Large intestine (tissue), 3 donors: ENCODE measurements around the gene RRP15. TPM values are rescaled to one million over a fixed set of nuclear protein-coding genes. Genes with fewer than 3 reads are reported as not detected.

Experiments used
- DNase-seq, 2 donors: peaks; one replicate each; pipeline versions ENCODE4 v3.0.0 to v3.0.0-alpha.2; 2013
- H3K27ac ChIP-seq: one replicate; pipeline ENCODE4 v1.5.1; 2013; ENCODE audit warnings: low read length
- H3K27me3 ChIP-seq: 2 replicates; pipeline ENCODE4 v1.6.1; 2013; ENCODE audit warnings: low read length; ENCODE audit not compliant: control insufficient read depth, insufficient read depth
- H3K36me3 ChIP-seq: 2 replicates; pipeline ENCODE4 v1.6.1; 2013; ENCODE audit warnings: low read length; ENCODE audit not compliant: control insufficient read depth, insufficient read depth
- H3K4me1 ChIP-seq: one replicate; pipeline ENCODE4 v1.6.1; 2013; ENCODE audit warnings: low read length; ENCODE audit not compliant: control insufficient read depth, insufficient read depth
- H3K4me3 ChIP-seq: one replicate; pipeline ENCODE4 v1.5.1; 2013; ENCODE audit warnings: low read length
- H3K9me3 ChIP-seq: one replicate; pipeline ENCODE4 v1.6.1; 2013; ENCODE audit warnings: mild to moderate bottlenecking, low read depth, low read length, moderate library complexity; ENCODE audit not compliant: control insufficient read depth
- WGBS: methylation state at CpG from one replicate; pipeline ENCODE4 v1.1.5; 2013; ENCODE audit warnings: low lambda C conversion rate; ENCODE audit not compliant: insufficient coverage; 5-methylcytosine and 5-hydroxymethylcytosine counted together
- polyA plus RNA-seq: library from polyadenylated mRNA; unstranded; fragments of 120-200 nt; gene quantifications from one replicate; pipeline ENCODE4 v1.2.1, GENCODE V29; 2013

RRP15 gene
- polyA plus RNA-seq, 1 donor, result 12.0 TPM

DNA sequence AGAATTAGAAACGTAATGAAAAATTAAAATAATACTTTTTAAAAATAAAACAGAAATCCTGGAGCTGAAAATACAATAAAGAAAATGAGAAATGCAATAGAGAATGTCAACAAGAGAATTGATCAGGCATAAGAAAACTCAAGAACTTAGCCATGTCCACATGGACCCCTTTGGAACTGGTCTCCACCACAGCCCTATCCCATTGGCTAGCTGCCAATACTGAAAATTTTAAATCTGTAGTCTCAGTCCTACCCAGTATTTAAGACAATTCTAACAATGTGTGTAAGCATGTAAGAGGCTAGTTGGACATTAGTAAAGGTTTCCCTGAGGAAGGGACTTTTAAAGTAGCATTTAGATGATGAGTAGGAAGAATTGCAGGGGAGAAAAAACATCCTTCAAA is 25.8 kb upstream of the RRP15 start:
- Histone ChIP-seq H3K27ac (no peak overlapping the region), H3K27me3 (no peaks in the 10 kb centered on the region), H3K36me3 (no peaks in the 10 kb centered on the region), H3K4me1 (no peaks in the 10 kb centered on the region), H3K9me3 (peaks cover 5% of the 10 kb centered on the region), H3K4me3 (no peak overlapping the region)
- WGBS, result 75% methylated on average over 1 of the region's 1 CpG
- DNase-seq, result no peak

DNA sequence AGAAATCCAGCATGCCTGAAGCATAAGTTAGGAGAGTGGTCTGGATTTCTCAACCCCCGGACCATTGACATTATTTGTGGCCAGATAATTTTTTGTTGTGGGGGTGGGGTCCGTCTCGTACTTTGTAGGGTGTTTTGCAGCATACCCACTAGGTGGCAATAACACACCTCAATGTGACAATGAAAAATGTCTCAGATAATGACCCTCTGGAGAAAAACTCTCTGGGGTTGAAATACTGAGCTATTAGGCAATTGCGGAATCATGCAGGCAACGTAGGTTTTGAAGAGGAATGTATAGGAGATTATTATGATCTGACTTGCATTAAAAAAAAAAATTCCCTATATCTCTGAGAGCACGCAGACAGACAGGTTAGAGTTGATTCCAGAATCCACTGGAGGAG is 25.3 kb upstream of the RRP15 start:
- H3K4me3 ChIP-seq, result no peak overlapping the region
- H3K27me3 ChIP-seq, result no peaks in the 10 kb centered on the region
- no peaks in the 10 kb centered on the region for H3K4me1 ChIP-seq
- H3K27ac ChIP-seq, result no peak overlapping the region
- H3K36me3 ChIP-seq, result no peaks in the 10 kb centered on the region
- peaks cover 5% of the 10 kb centered on the region for H3K9me3 ChIP-seq
- no peak for DNase-seq
- 80% methylated on average over 1 of the region's 6 CpGs for WGBS

DNA sequence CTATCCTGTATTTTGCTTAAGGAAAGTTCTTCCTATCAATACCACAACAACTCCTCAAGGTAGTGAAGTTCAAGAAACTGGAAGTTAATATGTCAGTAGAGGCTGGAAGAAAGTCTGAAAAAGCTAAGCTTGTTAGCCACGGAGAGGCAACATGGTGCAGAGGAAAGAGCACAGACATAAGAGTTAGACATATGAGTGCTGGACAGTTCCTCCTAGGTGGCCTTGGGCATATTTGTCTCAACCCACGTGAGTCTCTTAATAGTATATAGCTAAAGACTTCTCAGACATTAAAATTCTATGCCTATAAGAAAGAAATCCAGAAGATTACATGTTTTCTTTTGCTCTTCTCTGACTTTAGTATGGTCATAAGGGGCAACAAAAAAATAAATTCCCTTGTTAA is 22.8 kb upstream of the RRP15 start:
- Histone ChIP-seq H3K27me3 (no peaks in the 10 kb centered on the region), H3K36me3 (no peaks in the 10 kb centered on the region), H3K4me1 (no peaks in the 10 kb centered on the region), H3K27ac (no peak overlapping the region), H3K4me3 (no peak overlapping the region), H3K9me3 (peaks cover 5% of the 10 kb centered on the region)
- no CpG with 5 or more reads among the region's 2 CpGs for WGBS
- DNase-seq, result no peak

DNA sequence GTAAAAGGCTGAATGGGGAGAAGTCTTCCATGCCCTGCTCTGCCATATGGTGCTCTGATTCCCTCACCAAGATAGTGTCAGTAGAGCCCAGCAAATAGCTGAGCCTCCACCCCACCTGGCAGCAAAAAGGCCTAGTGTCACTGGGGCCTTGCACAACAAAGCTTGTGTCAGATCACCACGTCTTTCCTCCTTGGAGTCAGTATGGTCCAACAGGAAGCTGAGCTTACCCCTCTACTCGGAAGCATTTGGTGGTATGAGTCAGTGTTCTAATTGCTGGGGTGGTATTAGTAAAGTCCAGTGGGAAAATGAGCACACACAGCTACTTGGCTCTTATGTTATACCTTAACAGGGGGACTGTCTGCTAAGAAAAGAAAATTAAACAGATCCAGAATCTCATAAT is 18.7 kb upstream of the RRP15 start:
- no peaks in the 10 kb centered on the region for H3K4me1 ChIP-seq
- 100% methylated on average over 1 of the region's 2 CpGs for WGBS

DNA sequence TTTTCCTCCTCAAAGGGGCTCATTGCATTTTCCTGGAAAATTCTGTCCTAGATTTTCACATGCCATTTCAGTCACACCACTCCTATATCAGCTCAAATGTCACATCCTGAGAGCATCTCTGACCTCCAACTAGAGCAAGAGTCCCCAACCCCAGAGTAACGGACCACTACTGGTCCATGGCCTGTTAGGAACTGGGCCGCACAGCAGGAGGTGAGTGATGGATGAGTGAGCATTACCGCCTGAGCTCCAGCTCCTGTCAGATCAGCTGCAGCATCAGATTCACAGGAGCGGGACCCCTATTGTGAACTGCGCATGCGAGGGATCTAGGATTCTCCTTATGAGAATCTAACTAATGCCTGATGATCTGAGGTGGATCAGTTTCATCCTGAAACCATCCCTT is 12.7 kb upstream of the RRP15 start:
- no peaks in the 10 kb centered on the region for H3K27me3 ChIP-seq
- no peaks in the 10 kb centered on the region for H3K36me3 ChIP-seq
- H3K4me3 ChIP-seq, result no peak overlapping the region
- H3K27ac ChIP-seq, result no peak overlapping the region
- no CpG with 5 or more reads among the region's 6 CpGs for WGBS
- H3K4me1 ChIP-seq, result peaks cover 9% of the 10 kb centered on the region
- DNase-seq, result no peak
- no peaks in the 10 kb centered on the region for H3K9me3 ChIP-seq

More for the DNA sequence above, 18.7 kb upstream of the RRP15 start:
- Histone ChIP-seq H3K4me3 (no peak overlapping the region), H3K36me3 (no peaks in the 10 kb centered on the region), H3K27ac (no peak overlapping the region), H3K27me3 (no peaks in the 10 kb centered on the region), H3K9me3 (no peaks in the 10 kb centered on the region)
- DNase-seq, result no peak

DNA sequence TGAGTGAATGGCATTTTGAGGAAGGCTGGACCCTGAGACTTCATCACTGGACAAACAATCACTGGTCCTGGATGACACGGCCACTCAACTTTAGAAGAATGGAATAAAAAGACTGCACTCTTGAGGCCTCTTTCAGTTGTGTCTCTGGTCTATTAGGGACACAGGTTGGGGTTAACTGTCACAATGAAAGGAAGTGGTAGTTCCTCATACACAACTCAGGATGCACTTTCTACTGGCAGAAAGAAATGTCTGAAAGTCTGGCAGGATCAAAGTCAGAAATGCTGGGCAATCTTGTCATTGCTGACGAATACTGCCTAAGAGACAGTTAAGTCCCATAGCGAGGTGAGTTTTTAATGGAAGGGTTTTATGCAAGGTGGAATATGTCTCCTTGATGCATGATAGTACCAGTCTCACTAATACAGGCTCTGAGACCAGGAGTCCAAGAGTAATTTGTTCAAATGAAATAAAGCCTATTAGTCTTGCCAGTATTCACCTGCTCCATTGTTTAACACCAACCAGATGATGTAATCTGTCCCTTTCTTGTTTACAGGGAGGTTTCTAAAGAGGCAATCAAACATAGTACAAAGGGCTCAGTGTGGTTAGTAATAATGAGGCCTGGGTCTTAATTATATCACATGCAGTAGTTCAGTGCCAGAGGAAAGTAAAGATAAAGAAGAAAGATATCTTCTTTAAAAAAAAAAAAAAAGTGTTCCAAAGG is 11.2 kb upstream of the RRP15 start:
- Histone ChIP-seq H3K9me3 (no peaks in the 10 kb centered on the region), H3K27ac (peak overlapping the region; percentile 45), H3K4me3 (no peak overlapping the region), H3K4me1 (peaks cover 9% of the 10 kb centered on the region), H3K27me3 (peaks cover 2% of the 10 kb centered on the region), H3K36me3 (no peaks in the 10 kb centered on the region)
- DNase-seq, result peak; percentile 48 to 83
- 20% methylated on average over 1 of the region's 3 CpGs for WGBS

DNA sequence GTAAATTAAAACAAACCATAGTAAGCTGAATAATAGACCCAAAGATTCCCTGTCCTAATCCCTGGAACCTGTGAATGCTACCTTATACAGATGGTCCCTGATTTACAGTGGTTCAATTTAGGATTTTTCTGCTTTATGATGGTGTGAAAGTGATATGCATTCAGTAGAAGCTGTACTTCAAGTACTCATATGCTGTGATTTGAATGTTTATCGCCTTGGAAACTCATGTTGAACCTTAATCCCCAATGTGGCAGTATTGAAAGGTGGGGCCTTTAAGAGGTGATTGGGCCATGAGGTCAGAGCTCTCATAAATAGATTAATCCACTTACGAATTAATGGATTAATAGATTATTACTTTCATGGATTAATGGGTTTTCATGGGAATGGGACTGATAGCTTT is 10.6 kb upstream of the RRP15 start:
- Histone ChIP-seq H3K9me3 (no peaks in the 10 kb centered on the region), H3K27ac (peak overlapping the region; percentile 45), H3K27me3 (peaks cover 2% of the 10 kb centered on the region), H3K4me1 (peaks cover 9% of the 10 kb centered on the region), H3K4me3 (no peak overlapping the region), H3K36me3 (no peaks in the 10 kb centered on the region)
- WGBS, result no CpG with 5 or more reads among the region's 2 CpGs
- DNase-seq, result peak; percentile 51 to 81

DNA sequence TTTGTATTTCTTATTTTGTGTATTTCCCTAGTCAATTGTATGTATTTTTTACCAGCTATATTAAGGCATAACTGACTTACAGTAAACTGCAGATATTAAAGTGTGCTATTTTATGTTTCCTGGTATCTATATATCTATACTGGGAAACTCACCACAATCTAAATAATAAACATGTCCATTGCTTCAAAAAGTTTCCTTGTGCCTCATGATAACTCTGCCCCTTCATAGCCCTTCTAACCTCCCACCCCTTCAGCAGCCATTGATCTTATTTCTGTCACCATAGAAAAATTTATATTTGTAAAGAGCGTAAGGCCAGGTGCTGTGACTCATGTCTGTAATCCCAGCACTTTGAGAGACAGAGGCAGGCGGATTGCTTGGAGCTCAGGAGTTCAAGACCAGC is 9.3 kb upstream of the RRP15 start:
- WGBS, result 100% methylated on average over 1 of the region's 2 CpGs
- DNase-seq, result no peak
- Histone ChIP-seq H3K4me1 (peaks cover 9% of the 10 kb centered on the region), H3K27ac (no peak overlapping the region), H3K36me3 (no peaks in the 10 kb centered on the region), H3K4me3 (no peak overlapping the region), H3K9me3 (no peaks in the 10 kb centered on the region), H3K27me3 (peaks cover 2% of the 10 kb centered on the region)

DNA sequence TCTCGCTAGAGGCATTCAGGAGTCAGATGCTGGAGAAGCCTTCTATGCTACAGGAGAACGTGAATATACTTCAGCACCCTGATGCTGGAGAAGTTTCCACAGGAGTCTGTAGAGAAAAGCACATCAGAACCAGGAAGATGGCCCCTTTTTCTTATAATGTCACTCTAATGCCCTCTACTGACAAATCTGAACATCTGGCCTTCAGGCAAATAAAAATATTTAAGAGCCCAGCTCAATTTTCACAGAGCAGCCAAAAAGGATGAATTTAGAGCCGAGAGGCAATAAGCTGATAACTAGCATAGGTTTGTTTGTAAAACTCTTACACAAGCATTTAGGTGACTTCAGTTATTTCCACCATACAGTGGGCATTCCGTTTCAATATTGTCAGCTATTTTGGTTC is 3.8 kb upstream of the RRP15 start:
- Histone ChIP-seq H3K9me3 (no peaks in the 10 kb centered on the region), H3K27ac (no peak overlapping the region), H3K4me3 (no peak overlapping the region), H3K27me3 (peaks cover 2% of the 10 kb centered on the region), H3K36me3 (no peaks in the 10 kb centered on the region), H3K4me1 (peaks cover 2% of the 10 kb centered on the region)
- 100% methylated on average over 1 of the region's 4 CpGs for WGBS
- DNase-seq, result no peak

DNA sequence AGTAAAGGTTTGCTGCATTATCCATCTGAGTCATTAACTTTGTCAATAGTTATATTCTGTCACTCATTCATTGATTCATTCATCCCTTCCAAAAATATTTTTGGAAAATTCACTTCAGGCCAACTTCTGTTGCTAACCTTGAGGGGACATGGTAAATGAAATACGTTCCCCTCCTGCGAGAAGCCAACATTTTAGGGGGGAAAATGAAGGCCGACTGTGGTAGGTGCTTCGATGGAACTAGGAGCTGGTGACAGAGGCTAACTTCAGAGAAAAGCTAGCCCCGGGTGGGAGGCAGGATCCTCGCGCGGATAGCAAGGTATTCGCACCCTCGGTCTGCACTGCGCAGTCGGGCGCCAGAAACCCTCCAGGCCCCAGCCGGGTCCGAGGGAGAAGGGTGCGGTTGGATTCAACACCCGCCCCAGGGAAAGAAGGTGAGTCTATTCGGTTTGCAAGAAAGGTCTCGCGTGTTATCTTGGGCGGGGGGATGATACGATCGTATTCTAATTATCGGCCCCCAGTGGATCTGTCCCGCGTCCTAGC is 646 bp upstream of the RRP15 start:
- WGBS, result no CpG with 5 or more reads among the region's 26 CpGs

DNA sequence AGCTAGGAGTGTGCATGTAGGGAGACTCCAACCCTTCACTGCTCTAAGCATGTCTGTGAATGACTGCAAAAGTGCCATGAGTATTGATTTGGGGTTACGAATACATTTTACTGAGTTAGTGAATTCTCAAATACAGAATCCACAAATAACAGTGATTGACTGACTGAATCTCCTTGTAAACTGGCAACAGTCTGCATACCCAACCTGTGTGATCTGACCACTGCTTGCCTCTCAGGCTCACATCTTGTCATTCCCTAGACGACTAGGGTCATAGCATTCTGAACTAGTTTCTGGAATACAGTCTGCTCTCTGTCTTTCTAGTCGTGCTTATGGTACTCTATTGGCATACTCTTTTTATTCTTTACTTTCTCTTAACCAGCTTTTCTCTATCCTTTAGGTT is 7.4 kb downstream of the RRP15 start:
- H3K4me1 ChIP-seq, result no peaks in the 10 kb centered on the region
- H3K27ac ChIP-seq, result no peak overlapping the region
- H3K27me3 ChIP-seq, result no peaks in the 10 kb centered on the region
- no peaks in the 10 kb centered on the region for H3K9me3 ChIP-seq
- no peak for DNase-seq
- 88% methylated on average over 2 of the region's 3 CpGs for WGBS
- peaks cover 4% of the 10 kb centered on the region for H3K36me3 ChIP-seq
- H3K4me3 ChIP-seq, result no peak overlapping the region

More for the DNA sequence above, 646 bp upstream of the RRP15 start:
- no peaks in the 10 kb centered on the region for H3K27me3 ChIP-seq
- peaks cover 4% of the 10 kb centered on the region for H3K4me1 ChIP-seq
- DNase-seq, result no peak
- H3K9me3 ChIP-seq, result no peaks in the 10 kb centered on the region
- H3K27ac ChIP-seq, result peak overlapping the region; percentile 73
- H3K36me3 ChIP-seq, result no peaks in the 10 kb centered on the region
- H3K4me3 ChIP-seq, result peak overlapping the region; percentile 79
